Measurements from ENCODE around the gene RAPGEF2. TPM values are rescaled to one million over a fixed set of nuclear protein-coding genes. Genes with fewer than 3 reads are reported as not detected.
"Not testable (repeated sequence)": the region's sequence is repeated elsewhere in the genome, so short reads cannot be mapped to it uniquely, and the experiment has no call there.

Gene RAPGEF2
- total RNA-seq, 1 experiment from 2014 or later, result 17.6 TPM

DNA sequence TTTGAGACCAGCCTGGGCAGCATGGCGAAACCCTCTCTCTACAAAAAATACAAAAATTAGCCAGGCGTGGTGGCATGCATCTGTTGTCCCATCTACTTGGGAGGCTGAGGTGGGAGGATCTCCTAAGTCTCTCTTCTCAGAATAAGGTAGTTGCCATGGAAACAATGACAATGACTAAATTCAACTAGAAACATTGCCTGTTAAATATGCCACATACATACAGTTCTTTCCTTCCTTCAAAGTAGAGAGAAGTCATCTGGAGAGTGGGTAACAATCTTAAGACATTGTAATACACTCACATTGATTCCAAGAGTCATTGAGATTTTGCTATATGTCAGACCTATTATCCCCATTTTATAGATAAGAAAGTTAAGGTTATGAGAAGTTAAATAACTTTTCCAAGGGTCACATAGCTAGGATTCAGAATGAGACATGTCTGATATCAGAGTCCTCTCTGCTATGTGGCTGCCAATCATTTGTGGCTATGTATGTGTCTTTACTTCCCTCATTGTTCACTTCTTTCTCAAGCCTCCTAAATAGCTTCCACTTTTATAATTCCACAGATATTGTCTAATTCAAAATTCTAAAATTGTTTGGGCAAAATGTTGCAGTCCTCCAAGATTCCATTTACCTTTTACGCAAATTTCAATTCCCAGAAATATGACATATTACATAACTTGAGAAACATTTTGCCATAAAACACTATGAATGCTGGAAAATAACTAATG is 37.2 kb upstream of the RAPGEF2 start:
- Histone ChIP-seq H3K4me1 (ENCODE audit: control insufficient read depth, insufficient read depth, low read length) (no peaks in the 10 kb centered on the region), H3K4me3 (ENCODE audit: low read depth in 2 of 2, low read length in 2 of 2) (no peak overlapping the region), H3K27me3 (ENCODE audit: control insufficient read depth, insufficient read depth, low read length) (no peaks in the 10 kb centered on the region), H3K9me3 (ENCODE audit: control insufficient read depth, insufficient read depth, low read depth, low read length) (no peaks in the 10 kb centered on the region), H3K27ac (ENCODE audit: low read length) (no peak overlapping the region), H3K36me3 (ENCODE audit: control insufficient read depth, insufficient read depth, low read length) (no peaks in the 10 kb centered on the region)
- TF ChIP-seq, protein P1, sequence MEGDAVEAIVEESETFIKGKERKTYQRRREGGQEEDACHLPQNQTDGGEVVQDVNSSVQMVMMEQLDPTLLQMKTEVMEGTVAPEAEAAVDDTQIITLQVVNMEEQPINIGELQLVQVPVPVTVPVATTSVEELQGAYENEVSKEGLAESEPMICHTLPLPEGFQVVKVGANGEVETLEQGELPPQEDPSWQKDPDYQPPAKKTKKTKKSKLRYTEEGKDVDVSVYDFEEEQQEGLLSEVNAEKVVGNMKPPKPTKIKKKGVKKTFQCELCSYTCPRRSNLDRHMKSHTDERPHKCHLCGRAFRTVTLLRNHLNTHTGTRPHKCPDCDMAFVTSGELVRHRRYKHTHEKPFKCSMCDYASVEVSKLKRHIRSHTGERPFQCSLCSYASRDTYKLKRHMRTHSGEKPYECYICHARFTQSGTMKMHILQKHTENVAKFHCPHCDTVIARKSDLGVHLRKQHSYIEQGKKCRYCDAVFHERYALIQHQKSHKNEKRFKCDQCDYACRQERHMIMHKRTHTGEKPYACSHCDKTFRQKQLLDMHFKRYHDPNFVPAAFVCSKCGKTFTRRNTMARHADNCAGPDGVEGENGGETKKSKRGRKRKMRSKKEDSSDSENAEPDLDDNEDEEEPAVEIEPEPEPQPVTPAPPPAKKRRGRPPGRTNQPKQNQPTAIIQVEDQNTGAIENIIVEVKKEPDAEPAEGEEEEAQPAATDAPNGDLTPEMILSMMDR (IDR thresholded peaks at IDR 0.05), result no peak
- TF ChIP-seq, protein P2, sequence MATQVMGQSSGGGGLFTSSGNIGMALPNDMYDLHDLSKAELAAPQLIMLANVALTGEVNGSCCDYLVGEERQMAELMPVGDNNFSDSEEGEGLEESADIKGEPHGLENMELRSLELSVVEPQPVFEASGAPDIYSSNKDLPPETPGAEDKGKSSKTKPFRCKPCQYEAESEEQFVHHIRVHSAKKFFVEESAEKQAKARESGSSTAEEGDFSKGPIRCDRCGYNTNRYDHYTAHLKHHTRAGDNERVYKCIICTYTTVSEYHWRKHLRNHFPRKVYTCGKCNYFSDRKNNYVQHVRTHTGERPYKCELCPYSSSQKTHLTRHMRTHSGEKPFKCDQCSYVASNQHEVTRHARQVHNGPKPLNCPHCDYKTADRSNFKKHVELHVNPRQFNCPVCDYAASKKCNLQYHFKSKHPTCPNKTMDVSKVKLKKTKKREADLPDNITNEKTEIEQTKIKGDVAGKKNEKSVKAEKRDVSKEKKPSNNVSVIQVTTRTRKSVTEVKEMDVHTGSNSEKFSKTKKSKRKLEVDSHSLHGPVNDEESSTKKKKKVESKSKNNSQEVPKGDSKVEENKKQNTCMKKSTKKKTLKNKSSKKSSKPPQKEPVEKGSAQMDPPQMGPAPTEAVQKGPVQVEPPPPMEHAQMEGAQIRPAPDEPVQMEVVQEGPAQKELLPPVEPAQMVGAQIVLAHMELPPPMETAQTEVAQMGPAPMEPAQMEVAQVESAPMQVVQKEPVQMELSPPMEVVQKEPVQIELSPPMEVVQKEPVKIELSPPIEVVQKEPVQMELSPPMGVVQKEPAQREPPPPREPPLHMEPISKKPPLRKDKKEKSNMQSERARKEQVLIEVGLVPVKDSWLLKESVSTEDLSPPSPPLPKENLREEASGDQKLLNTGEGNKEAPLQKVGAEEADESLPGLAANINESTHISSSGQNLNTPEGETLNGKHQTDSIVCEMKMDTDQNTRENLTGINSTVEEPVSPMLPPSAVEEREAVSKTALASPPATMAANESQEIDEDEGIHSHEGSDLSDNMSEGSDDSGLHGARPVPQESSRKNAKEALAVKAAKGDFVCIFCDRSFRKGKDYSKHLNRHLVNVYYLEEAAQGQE (IDR thresholded peaks at IDR 0.05; ENCODE audit: insufficient read depth in 1 of 2, low read depth in 2 of 2, low read length in 1 of 2), result no peak
- no peak for TF ChIP-seq TCF7L2 (IDR thresholded peaks at IDR 0.05; ENCODE audit: low read depth, low read length)
- no peak for TF ChIP-seq SIN3A (IDR thresholded peaks at IDR 0.05; ENCODE audit: borderline replicate concordance, insufficient read depth, low read depth, low read length)
- TF ChIP-seq POLR2AphosphoS5 (IDR thresholded peaks at IDR 0.05; ENCODE audit: low read depth, low read length), result no peak
- BruUV-seq (replicated peaks), result no TSS peak
- intact Hi-C loops (cut with micrococcal nuclease; ENCODE audit: unreplicated experiment) (no loop called here), in situ Hi-C loops (cut with HindIII; ENCODE audit: low pct_unique_long_range_greater_than_20kb, low sequenced_read_pairs) (no loop called here)
- ATAC-seq (no peak), DNase-seq (ENCODE audit: low read depth, low spot score) (no peak)
- POLR2A ChIA-PET, result no interaction called here
- CTCF ChIA-PET, result no interaction called here

DNA sequence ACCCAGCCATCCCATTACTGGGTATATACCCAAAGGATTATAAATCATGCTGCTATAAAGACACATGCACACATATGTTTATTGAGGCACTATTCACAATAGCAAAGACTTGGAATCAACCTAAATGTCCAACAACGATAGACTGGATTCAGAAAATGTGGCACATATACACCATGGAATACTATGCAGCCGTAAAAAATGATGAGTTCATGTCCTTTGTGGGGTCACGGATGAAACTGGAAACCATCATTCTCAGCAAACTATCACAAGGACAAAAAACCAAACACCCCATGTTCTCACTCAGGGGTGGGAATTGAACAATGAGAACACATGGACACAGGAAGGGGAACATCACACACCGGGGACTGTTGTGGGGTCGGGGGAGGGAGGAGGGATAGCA is 34.7 kb upstream of the RAPGEF2 start:
- ATAC-seq; H3K9me3 ChIP-seq (ENCODE audit: control insufficient read depth, insufficient read depth, low read depth, low read length); intact Hi-C loops (cut with micrococcal nuclease; ENCODE audit: unreplicated experiment); H3K4me1 ChIP-seq (ENCODE audit: control insufficient read depth, insufficient read depth, low read length); BruUV-seq (replicated peaks); POLR2A ChIA-PET; DNase-seq (ENCODE audit: low read depth, low spot score); H3K27me3 ChIP-seq (ENCODE audit: control insufficient read depth, insufficient read depth, low read length); in situ Hi-C loops (cut with HindIII; ENCODE audit: low pct_unique_long_range_greater_than_20kb, low sequenced_read_pairs); H3K4me3 ChIP-seq (ENCODE audit: low read depth in 2 of 2, low read length in 2 of 2); H3K27ac ChIP-seq (ENCODE audit: low read length); H3K36me3 ChIP-seq (ENCODE audit: control insufficient read depth, insufficient read depth, low read length); CTCF ChIA-PET: not testable (repeated sequence)

DNA sequence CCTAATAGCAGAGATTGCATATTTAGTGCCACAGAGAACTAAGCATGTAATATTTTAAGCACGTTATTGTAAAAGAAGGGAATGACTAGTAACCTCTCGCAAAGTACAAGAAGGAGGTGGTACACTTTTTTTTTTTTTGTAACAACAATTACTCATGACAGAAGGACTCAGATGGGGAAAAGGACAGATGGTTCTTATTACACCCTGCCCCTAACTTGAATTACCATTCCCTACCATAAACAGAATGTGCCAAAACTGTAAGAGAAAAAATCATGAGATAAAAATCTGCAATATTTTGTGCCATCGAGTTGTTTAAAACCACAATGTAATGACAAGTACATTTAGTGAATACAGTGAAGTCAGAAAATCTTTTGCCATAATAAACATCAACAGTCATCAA is 33.0 kb upstream of the RAPGEF2 start:
- BruUV-seq (replicated peaks), result no TSS peak
- TF ChIP-seq SIN3A (IDR thresholded peaks at IDR 0.05; ENCODE audit: borderline replicate concordance, insufficient read depth, low read depth, low read length), result no peak
- TF ChIP-seq, protein P2 (IDR thresholded peaks at IDR 0.05; ENCODE audit: insufficient read depth in 1 of 2, low read depth in 2 of 2, low read length in 1 of 2), result no peak
- TF ChIP-seq, protein P1 (IDR thresholded peaks at IDR 0.05), result no peak
- TF ChIP-seq TCF7L2 (IDR thresholded peaks at IDR 0.05; ENCODE audit: low read depth, low read length), result no peak
- no peak for TF ChIP-seq POLR2AphosphoS5 (IDR thresholded peaks at IDR 0.05; ENCODE audit: low read depth, low read length)
- H3K9me3 ChIP-seq (ENCODE audit: control insufficient read depth, insufficient read depth, low read depth, low read length), result no peaks in the 10 kb centered on the region
- no peak overlapping the region for H3K27ac ChIP-seq (ENCODE audit: low read length)
- DNase-seq (ENCODE audit: low read depth, low spot score) (no peak), ATAC-seq (no peak)
- no peaks in the 10 kb centered on the region for H3K27me3 ChIP-seq (ENCODE audit: control insufficient read depth, insufficient read depth, low read length)
- in situ Hi-C loops (cut with HindIII; ENCODE audit: low pct_unique_long_range_greater_than_20kb, low sequenced_read_pairs), result no loop called here
- ChIA-PET CTCF (no interaction called here), POLR2A (no interaction called here)
- intact Hi-C loops (cut with micrococcal nuclease; ENCODE audit: unreplicated experiment), result no loop called here
- no peaks in the 10 kb centered on the region for H3K4me1 ChIP-seq (ENCODE audit: control insufficient read depth, insufficient read depth, low read length)
- no peaks in the 10 kb centered on the region for H3K36me3 ChIP-seq (ENCODE audit: control insufficient read depth, insufficient read depth, low read length)
- H3K4me3 ChIP-seq (ENCODE audit: low read depth in 2 of 2, low read length in 2 of 2), result no peak overlapping the region

Measured in Panc1 (cell line).